ENCODE results near the gene PTAFR. TPM values are rescaled to one million over a fixed set of nuclear protein-coding genes. Genes with fewer than 3 reads are reported as not detected.

Gene PTAFR
- total RNA-seq, 1 experiment from 2014 or later = 0.26 TPM

GRCh38 chr1:28178690-28179485 is 2.4 kb upstream of the PTAFR start:
- no peak for DNase-seq (ENCODE audit: low read depth)

GRCh38 chr1:28175955-28176485 is 470 bp downstream of the PTAFR start:
- no peak for DNase-seq (ENCODE audit: low read depth)

- DNase-seq (ENCODE audit: low read depth) = no peak
Observed at GRCh38 chr1:28173980-28174297, 2.6 kb downstream of the PTAFR start.

GRCh38 chr1:28173151-28173979 is 3.1 kb downstream of the PTAFR start:
- no peak for DNase-seq (ENCODE audit: low read depth)

- no peak for DNase-seq (ENCODE audit: low read depth)
Observed at GRCh38 chr1:28172713-28173150, 3.8 kb downstream of the PTAFR start.

GRCh38 chr1:28171246-28171645 is 5.2 kb downstream of the PTAFR start:
- no peak for DNase-seq (ENCODE audit: low read depth)

GRCh38 chr1:28170001-28170596 is 6.4 kb downstream of the PTAFR start:
- no peak for DNase-seq (ENCODE audit: low read depth)

- DNase-seq (ENCODE audit: low read depth) = no peak
Observed at GRCh38 chr1:28163496-28164161, 12.9 kb downstream of the PTAFR start.

- DNase-seq (ENCODE audit: low read depth) = no peak
Observed at GRCh38 chr1:28162151-28162550, 14.3 kb downstream of the PTAFR start.

GRCh38 chr1:28161751-28162150 is 14.7 kb downstream of the PTAFR start:
- DNase-seq (ENCODE audit: low read depth) = no peak

- DNase-seq (ENCODE audit: low read depth) = peak; percentile 50
Observed at GRCh38 chr1:28160782-28161266, 15.7 kb downstream of the PTAFR start.

- DNase-seq (ENCODE audit: low read depth) = no peak
Observed at GRCh38 chr1:28159680-28160079, 16.8 kb downstream of the PTAFR start.

GRCh38 chr1:28159243-28159642 is 17.2 kb downstream of the PTAFR start:
- DNase-seq (ENCODE audit: low read depth) = no peak

GRCh38 chr1:28157894-28158293 is 18.6 kb downstream of the PTAFR start:
- DNase-seq (ENCODE audit: low read depth) = no peak

GRCh38 chr1:28156821-28157220 is 19.7 kb downstream of the PTAFR start:
- no peak for DNase-seq (ENCODE audit: low read depth)

GRCh38 chr1:28155628-28156027 is 20.9 kb downstream of the PTAFR start:
- no peak for DNase-seq (ENCODE audit: low read depth)

GRCh38 chr1:28154078-28154594 is 22.4 kb downstream of the PTAFR start:
- no peak for DNase-seq (ENCODE audit: low read depth)

GRCh38 chr1:28150125-28150780 is 26.2 kb downstream of the PTAFR start:
- DNase-seq (ENCODE audit: low read depth) = no peak

- no peak for DNase-seq (ENCODE audit: low read depth)
Observed at GRCh38 chr1:28148880-28149195, 27.7 kb downstream of the PTAFR start.

- peak; percentile 30 for DNase-seq (ENCODE audit: low read depth)
Observed at GRCh38 chr1:28147264-28148094, 29.0 kb downstream of the PTAFR start.

Data from HT1080 (cell line).